Kidney (tissue), 14 donors: ENCODE data around the gene DCLRE1B. TPM values are rescaled to one million over a fixed set of nuclear protein-coding genes. Genes with fewer than 3 reads are reported as not detected.

ENCODE experiments used
- DNase-seq, 5 donors: peaks; one replicate each; pipeline ENCODE4 v3.0.0-alpha.2; 2013 to 2020
- FAIRE-seq: peaks from 2 replicates; lab custom pipeline; 2012; peaks lifted over from hg19 to GRCh38; lab: Jason Lieb, UNC
- H3K27ac ChIP-seq, 2 donors: one replicate each; pipeline ENCODE4 v1.7.0; 2013; ENCODE audit warnings: low read depth in 2 of 2, low read length in 2 of 2, inconsistent platforms in 1 of 2
- H3K27me3 ChIP-seq: one replicate; pipeline ENCODE4 v1.7.1; 2013; ENCODE audit warnings: low read length, inconsistent platforms; ENCODE audit not compliant: control insufficient read depth, insufficient read depth
- H3K36me3 ChIP-seq, 3 donors: one replicate each; pipeline versions ENCODE4 v1.7.0 to v1.7.1; 2013; ENCODE audit warnings: low read length in 3 of 3, control low read depth in 1 of 3, inconsistent platforms in 1 of 3; ENCODE audit not compliant: insufficient read depth in 3 of 3, control insufficient read depth in 2 of 3
- H3K4me1 ChIP-seq, 3 donors: one replicate each; pipeline versions ENCODE4 v1.7.0 to v1.7.1; 2013; ENCODE audit warnings: low read length in 3 of 3, inconsistent platforms in 1 of 3, low read depth in 1 of 3; ENCODE audit not compliant: control insufficient read depth in 2 of 3, insufficient read depth in 2 of 3
- H3K4me3 ChIP-seq, 3 donors: one replicate each; pipeline versions ENCODE4 v1.7.0 to v1.8.1; 2013; ENCODE audit warnings: low read length in 3 of 3, control low read depth in 1 of 3, inconsistent platforms in 1 of 3
- H3K9ac ChIP-seq, 3 donors: one replicate each; pipeline versions ENCODE4 v1.7.0 to v1.7.1; 2013; ENCODE audit warnings: low read length in 3 of 3, control low read depth in 1 of 3, inconsistent platforms in 1 of 3
- H3K9me3 ChIP-seq, 3 donors: one replicate each; pipeline versions ENCODE4 v1.7.0 to v1.7.1; 2013; ENCODE audit warnings: low read length in 3 of 3, control low read depth in 1 of 3, inconsistent platforms in 1 of 3; ENCODE audit not compliant: control insufficient read depth in 2 of 3, insufficient read depth in 1 of 3
- intact Hi-C: fragments of 100-400 bp; cut with DNase I; formaldehyde crosslinking; loops from one replicate; pipeline ENCODE4 v1.11.1; 2022
- polyA plus RNA-seq: library from polyadenylated mRNA; stranded (reverse); fragments of 350-450 nt; fragmentation: Illumina TruSeq; extraction: RNeasy Lipid Tissue Mini Kit (QIAGEN cat#74804); gene quantifications from one replicate; pipeline ENCODE4 v1.2.3, GENCODE V29; 2014; ENCODE audit warnings: low read depth, low replicate concordance; ENCODE audit not compliant: insufficient read depth
- total RNA-seq: library from RNA; stranded (reverse); fragmentation: NEBNext Ultra II Directional; extraction: Animal tissue kit (Norgen Biotek cat#: 25700); gene quantifications from one replicate; pipeline ENCODE4 v1.2.1, GENCODE V29; 2021
- TF ChIP-seq, protein P1 (sequence below): IDR thresholded peaks from 3 replicates; pipeline ENCODE4 v1.5.1; 2012; ENCODE audit warnings: mild to moderate bottlenecking, moderate library complexity, borderline replicate concordance; ENCODE audit not compliant: insufficient read depth; ENCODE audit errors: extremely low read depth
- donor health status: control.
- donor health status: control.
- donor health status: control.
- donor health status: control.
- donor health status: control.
- donor health status: DM: yes; HTN: yes; CAD: no.
- donor health status: Normal renal cell carcinoma (clear cell type).

DCLRE1B gene
- total and polyA plus RNA-seq, 2 donors from 2014 or later: 1.4 to 6.1 TPM

DNA sequence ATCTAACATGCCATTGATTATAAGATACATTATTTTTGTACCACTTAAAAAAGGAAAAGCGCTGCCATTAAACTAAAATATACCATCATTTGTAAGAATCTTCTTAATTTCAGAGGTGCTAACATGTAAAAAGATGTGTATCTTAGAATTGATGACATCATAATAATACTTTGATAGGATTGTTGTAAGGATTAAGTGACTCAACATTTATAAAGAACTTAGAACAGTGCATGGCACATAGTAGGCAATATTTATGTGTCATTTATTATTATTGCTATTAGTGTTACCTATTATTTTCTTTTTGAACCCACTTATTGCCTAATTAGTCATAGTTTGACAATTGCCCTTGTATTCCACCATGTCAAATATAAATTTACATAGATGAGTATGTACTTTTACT is 45.8 kb downstream of the DCLRE1B start:
- H3K27ac ChIP-seq: no peak overlapping the region
- peaks cover 0 to 10% (median 10%) of the 10 kb centered on the region in 3 donors for H3K4me1 ChIP-seq
- TF ChIP-seq, protein P1, sequence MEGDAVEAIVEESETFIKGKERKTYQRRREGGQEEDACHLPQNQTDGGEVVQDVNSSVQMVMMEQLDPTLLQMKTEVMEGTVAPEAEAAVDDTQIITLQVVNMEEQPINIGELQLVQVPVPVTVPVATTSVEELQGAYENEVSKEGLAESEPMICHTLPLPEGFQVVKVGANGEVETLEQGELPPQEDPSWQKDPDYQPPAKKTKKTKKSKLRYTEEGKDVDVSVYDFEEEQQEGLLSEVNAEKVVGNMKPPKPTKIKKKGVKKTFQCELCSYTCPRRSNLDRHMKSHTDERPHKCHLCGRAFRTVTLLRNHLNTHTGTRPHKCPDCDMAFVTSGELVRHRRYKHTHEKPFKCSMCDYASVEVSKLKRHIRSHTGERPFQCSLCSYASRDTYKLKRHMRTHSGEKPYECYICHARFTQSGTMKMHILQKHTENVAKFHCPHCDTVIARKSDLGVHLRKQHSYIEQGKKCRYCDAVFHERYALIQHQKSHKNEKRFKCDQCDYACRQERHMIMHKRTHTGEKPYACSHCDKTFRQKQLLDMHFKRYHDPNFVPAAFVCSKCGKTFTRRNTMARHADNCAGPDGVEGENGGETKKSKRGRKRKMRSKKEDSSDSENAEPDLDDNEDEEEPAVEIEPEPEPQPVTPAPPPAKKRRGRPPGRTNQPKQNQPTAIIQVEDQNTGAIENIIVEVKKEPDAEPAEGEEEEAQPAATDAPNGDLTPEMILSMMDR: no peak

DNA sequence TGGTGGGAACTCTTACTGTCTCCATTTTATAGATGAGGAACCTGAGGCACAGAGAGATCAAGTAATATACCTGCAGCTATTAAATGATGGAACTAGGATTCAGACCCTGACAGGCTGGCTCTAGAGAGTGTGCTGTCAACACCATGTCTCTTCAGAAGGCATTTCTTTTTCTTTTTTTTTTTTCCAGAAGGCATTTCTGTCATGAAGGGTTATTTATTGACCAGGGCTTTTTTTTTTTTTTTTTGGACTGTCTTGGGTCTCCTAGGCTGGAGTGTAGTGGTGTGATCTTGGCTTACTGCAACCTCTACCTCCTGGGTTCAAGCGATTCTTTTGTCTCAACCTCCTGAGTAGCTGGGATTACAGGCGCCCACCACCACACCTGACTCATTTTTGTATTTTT is 46.6 kb downstream of the DCLRE1B start:
- no peak overlapping the region for H3K4me3 ChIP-seq
- no peak overlapping the region for H3K27ac ChIP-seq
- H3K27me3 ChIP-seq: no peaks in the 10 kb centered on the region
- H3K9me3 ChIP-seq: no peaks in the 10 kb centered on the region
- H3K36me3 ChIP-seq: peaks cover 0 to 6% (median 5%) of the 10 kb centered on the region in 3 donors
- H3K4me1 ChIP-seq: peaks cover 0 to 9% (median 7%) of the 10 kb centered on the region in 3 donors
- DNase-seq (no peak), FAIRE-seq (no peak)
- TF ChIP-seq, protein P1: no peak
- no peak overlapping the region for H3K9ac ChIP-seq
- intact Hi-C loops: no loop called here

More for the DNA sequence above, 45.8 kb downstream of the DCLRE1B start:
- intact Hi-C loops: no loop called here
- FAIRE-seq: no peak
- Histone ChIP-seq H3K36me3 (peaks cover 0 to 3% (median 0%) of the 10 kb centered on the region in 3 donors), H3K27me3 (no peaks in the 10 kb centered on the region), H3K9ac (no peak overlapping the region), H3K4me3 (no peak overlapping the region), H3K9me3 (no peaks in the 10 kb centered on the region)
- DNase-seq: no peak

DNA sequence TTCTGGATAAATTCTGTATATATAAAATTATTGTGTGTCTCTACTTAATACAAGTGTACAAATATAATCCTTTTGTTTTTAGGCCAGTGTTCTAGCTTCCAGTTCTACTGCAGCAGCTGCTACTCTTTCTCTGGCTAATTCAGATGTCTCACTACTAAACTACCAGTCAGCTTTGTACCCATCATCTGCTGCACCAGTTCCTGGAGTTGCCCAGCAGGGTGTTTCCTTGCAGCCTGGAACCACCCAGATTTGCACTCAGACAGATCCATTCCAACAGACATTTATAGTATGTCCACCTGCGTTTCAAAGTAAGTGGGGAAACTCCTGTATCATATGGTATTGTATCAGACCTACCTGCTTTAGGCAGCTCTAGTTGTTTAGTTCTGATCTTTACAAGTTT is 52.9 kb downstream of the DCLRE1B start:
- H3K27me3 ChIP-seq: no peaks in the 10 kb centered on the region
- TF ChIP-seq, protein P1: no peak
- intact Hi-C loops: no loop called here
- DNase-seq (no peak), FAIRE-seq (no peak)
- no peak overlapping the region for H3K27ac ChIP-seq
- no peaks in the 10 kb centered on the region for H3K9me3 ChIP-seq
- no peaks in the 10 kb centered on the region for H3K4me1 ChIP-seq
- H3K9ac ChIP-seq: no peak overlapping the region
- peaks cover 0 to 20% (median 15%) of the 10 kb centered on the region in 3 donors for H3K36me3 ChIP-seq
- no peak overlapping the region for H3K4me3 ChIP-seq

DNA sequence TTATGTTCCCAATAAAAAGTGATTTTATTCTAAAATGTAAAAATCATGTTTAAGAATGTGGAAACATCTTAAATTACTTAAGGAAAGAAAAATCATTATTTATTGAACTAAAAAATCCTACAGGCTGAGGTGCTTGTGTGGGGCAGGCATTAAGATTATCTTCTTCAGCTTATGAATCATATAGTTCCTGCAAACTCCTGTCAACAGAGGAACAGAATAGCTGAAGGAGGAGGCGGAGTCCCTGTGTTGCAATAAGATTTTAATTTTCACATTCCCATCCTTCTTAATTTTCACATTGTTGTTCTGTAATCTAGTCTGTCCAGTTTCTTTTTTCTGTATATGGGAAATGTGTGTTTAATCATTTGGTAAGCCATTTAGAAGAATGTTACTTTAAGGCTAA is 53.6 kb downstream of the DCLRE1B start:
- Histone ChIP-seq H3K4me1 (no peaks in the 10 kb centered on the region), H3K4me3 (no peak overlapping the region), H3K27ac (no peak overlapping the region), H3K27me3 (no peaks in the 10 kb centered on the region), H3K9ac (no peak overlapping the region), H3K9me3 (no peaks in the 10 kb centered on the region), H3K36me3 (peaks cover 0 to 24% (median 19%) of the 10 kb centered on the region in 3 donors)
- DNase-seq (no peak), FAIRE-seq (no peak)
- TF ChIP-seq, protein P1: no peak
- intact Hi-C loops: no loop called here
